Transverse colon (tissue), 3 donors: ENCODE data around the gene MDH1B.

Source experiments
- POLR2A ChIP-seq: fragments of 450-650 bp; IDR thresholded peaks from one replicate; pipeline ENCODE4 v1.6.1; 2016; ENCODE audit warnings: antibody characterized with exemption, mild to moderate bottlenecking, moderate library complexity
- POLR2AphosphoS5 ChIP-seq, 3 donors: sonication (generic); formaldehyde crosslinking; IDR thresholded peaks; one replicate each; pipeline ENCODE4 v1.6.1; 2016; ENCODE audit warnings: antibody characterized with exemption in 3 of 3

DNA sequence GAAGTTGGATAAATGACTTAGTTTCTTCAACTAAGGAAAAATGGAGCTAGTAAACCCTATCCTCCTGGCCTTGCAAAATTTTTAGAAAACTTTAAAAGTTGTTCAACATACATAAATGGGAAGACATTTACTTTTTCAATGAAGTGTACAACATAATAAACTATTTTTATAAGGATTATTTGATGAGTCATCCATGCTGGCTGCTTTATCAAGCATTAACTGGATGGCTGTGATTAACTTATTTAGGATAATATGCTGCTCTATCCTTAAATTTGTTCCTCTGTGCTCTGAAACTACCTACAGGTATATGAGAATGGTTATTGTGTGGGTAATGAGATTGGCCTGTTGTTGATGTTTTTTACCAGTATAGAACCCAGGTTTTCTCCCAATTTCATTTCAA lies 68.2 kb downstream of the MDH1B start:
- TF ChIP-seq POLR2A (no peak), POLR2AphosphoS5 (IDR thresholded peaks at IDR 0.05) (no peak)
